ENCODE results near the gene NCBP2.

The NCBP2 gene

DNA sequence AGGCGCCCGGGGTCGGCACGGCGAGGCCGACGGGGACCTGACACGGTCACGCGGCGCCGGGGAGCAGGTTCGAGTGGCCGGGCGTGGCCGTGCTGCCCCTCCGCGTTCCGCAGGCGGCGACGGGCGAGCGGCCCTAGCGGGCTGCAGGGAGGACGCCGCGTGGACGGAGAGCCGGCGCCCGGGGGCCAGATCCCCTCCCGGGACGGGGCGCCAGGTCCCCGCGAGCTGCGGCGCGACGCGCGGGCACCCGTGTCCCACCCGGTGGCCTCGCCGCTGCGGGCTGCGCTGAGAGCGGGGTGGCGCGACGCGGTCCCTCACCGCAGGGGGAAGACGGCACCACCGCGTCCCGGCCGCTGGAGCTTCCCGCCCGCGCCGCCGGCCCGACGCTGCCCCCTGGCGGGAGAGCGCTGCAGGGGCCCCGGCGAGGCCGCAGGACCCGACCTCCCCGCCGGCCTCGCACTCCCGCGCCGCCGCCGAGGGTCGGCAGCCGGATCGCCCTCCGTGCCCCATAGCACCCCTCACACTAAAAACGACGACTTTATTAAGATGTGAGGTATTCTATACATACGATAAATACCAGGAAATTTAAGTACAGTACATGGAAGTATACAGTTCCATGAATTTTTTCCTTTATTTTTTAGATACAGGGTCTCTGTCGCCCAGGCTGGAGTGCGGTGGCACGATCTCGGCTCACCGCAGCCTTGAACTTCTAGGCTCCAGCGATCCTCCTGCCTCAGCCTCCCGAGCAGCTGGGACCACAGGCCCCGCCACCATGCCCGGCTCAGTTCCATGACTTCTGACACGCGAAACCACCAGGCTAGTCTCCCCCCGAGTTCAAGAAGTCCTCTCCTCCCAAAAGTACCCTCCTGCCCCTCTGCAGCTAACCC, 27.6 kb upstream of the NCBP2 start:
- Histone ChIP-seq H3K27me3 (ENCODE audit: insufficient read depth, low read length, poor library complexity) (no peaks in the 10 kb centered on the region), H3K79me2 (ENCODE audit: insufficient read depth, low read length) (no peaks in the 10 kb centered on the region; the same call in 1 of the 2 replicates), H3K9ac (ENCODE audit: low read depth, low read length) (peak overlapping the region; percentile 86), H3K4me2 (ENCODE audit: insufficient read depth, low read length) (peak overlapping the region; percentile 94), H3K4me3 (ENCODE audit: low read depth in 1 of 2, low read length in 2 of 2) (peak overlapping the region; percentile 60 to 77; a peak in 3 of 4 replicates), H4K20me1 (ENCODE audit: insufficient read depth, low read length) (peaks cover 5% of the 10 kb centered on the region; the same call in 1 of the 2 replicates), H3K27ac (ENCODE audit: low read length) (peak overlapping the region; percentile 55), H3K36me3 (ENCODE audit: insufficient read depth, low read length) (peaks cover 17% of the 10 kb centered on the region; the same call in 1 of the 2 replicates), H3K9me3 (ENCODE audit: insufficient read depth, low read length, severe bottlenecking) (no peaks in the 10 kb centered on the region), H3K4me1 (ENCODE audit: insufficient read depth, low read length) (peaks cover 27% of the 10 kb centered on the region), H2AFZ (ENCODE audit: low read depth, low read length) (peak overlapping the region; percentile 90)
- DNase-seq (peak; percentile 72), ATAC-seq (ENCODE audit: insufficient read depth, low read depth) (peak; percentile 76)
- peak; percentile 2 for TF ChIP-seq EZH2 (IDR thresholded peaks at IDR 0.05; ENCODE audit: borderline replicate concordance, low read depth, low read length, severe bottlenecking)
- peak; percentile 84 for TF ChIP-seq CTCF (IDR thresholded peaks at IDR 0.05; ENCODE audit: borderline replicate concordance, extremely low read depth, low read length, poor library complexity, severe bottlenecking)

- peak; percentile 9 for TF ChIP-seq EZH2 (IDR thresholded peaks at IDR 0.05; ENCODE audit: borderline replicate concordance, low read depth, low read length, severe bottlenecking)
- TF ChIP-seq CTCF (IDR thresholded peaks at IDR 0.05; ENCODE audit: borderline replicate concordance, extremely low read depth, low read length, poor library complexity, severe bottlenecking) = no peak
- H3K27ac ChIP-seq (ENCODE audit: low read length) = peak overlapping the region; percentile 55
- H3K9ac ChIP-seq (ENCODE audit: low read depth, low read length) = peak overlapping the region; percentile 86
- no peaks in the 10 kb centered on the region for H3K9me3 ChIP-seq (ENCODE audit: insufficient read depth, low read length, severe bottlenecking)
- H3K4me3 ChIP-seq (ENCODE audit: low read depth in 1 of 2, low read length in 2 of 2) = peak overlapping the region; percentile 60 to 77
- DNase-seq (peak; percentile 54), ATAC-seq (ENCODE audit: insufficient read depth, low read depth) (peak; percentile 49)
- no peaks in the 10 kb centered on the region; the same call in 1 of the 2 replicates for H3K79me2 ChIP-seq (ENCODE audit: insufficient read depth, low read length)
- H3K27me3 ChIP-seq (ENCODE audit: insufficient read depth, low read length, poor library complexity) = no peaks in the 10 kb centered on the region
- H3K36me3 ChIP-seq (ENCODE audit: insufficient read depth, low read length) = peaks cover 17% of the 10 kb centered on the region; the same call in 1 of the 2 replicates
- H3K4me1 ChIP-seq (ENCODE audit: insufficient read depth, low read length) = peaks cover 27% of the 10 kb centered on the region
- peaks cover 5% of the 10 kb centered on the region; the same call in 1 of the 2 replicates for H4K20me1 ChIP-seq (ENCODE audit: insufficient read depth, low read length)
- H2AFZ ChIP-seq (ENCODE audit: low read depth, low read length) = peak overlapping the region; percentile 90
- H3K4me2 ChIP-seq (ENCODE audit: insufficient read depth, low read length) = peak overlapping the region; percentile 94
Observed at GRCh38 chr3:196969134-196969659, 26.9 kb upstream of the NCBP2 start.

DNA sequence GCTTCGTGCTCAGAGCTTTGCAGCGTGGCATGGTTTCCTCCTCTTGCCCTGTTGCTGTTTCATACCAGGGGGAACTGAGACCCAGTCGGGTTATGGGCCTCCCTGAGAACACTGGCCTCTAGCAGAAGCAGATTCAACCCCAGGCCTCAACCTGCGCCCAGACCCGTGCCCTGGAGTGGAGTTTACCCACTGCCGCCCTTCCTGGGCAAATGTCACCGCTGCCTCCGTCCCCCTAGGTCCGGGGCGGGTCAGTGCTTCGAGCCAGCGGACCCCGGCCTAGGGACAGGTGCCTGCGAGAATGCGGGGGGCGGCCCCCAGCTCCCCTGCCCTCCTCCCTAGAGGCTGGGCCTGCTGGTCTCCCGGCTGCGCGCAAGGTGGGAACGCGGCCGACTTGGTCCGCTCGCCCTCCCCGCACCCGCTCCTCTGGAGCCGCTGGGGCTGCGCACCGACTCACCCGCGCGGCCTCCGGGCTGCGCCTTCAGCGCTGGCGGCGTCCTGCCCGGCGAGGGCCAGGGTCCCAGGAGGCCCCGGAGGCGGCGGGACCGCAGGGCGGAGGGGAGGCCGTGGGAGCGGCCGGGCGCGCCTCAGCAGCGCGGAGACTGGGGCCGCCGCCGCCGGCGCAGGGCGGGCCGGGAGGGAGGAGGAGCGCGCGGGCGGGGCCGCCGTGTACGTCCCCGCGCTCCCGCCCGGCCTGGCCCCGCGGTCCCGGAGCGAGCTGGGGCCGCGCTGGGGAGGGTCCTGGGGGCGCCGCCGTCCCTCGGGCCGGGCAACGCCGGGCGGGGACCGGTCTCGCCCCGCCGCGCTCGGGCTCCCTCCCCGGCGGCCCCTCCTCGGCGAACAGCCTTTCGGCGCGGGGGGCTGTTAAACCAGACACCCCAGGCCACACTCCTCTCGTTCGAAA, 26.2 kb upstream of the NCBP2 start, which contains the start of gene PIGZ:
Gene PIGZ, minus strand, starts transcription at position 601 of the 901 bp plus-strand sequence. CDS start 16,802 bp downstream, outside the sequence.
- H3K79me2 ChIP-seq (ENCODE audit: insufficient read depth, low read length) = no peaks in the 10 kb centered on the region; the same call in 1 of the 2 replicates
- no peaks in the 10 kb centered on the region for H3K27me3 ChIP-seq (ENCODE audit: insufficient read depth, low read length, poor library complexity)
- peaks cover 17% of the 10 kb centered on the region; the same call in 1 of the 2 replicates for H3K36me3 ChIP-seq (ENCODE audit: insufficient read depth, low read length)
- peak within 1 kb of the TSS; percentile 60 to 77 for H3K4me3 ChIP-seq (ENCODE audit: low read depth in 1 of 2, low read length in 2 of 2)
- peak within 1 kb of the TSS; percentile 86 for H3K9ac ChIP-seq (ENCODE audit: low read depth, low read length)
- H3K27ac ChIP-seq (ENCODE audit: low read length) = peak within 1 kb of the TSS; percentile 55
- H2AFZ ChIP-seq (ENCODE audit: low read depth, low read length) = peak within 1 kb of the TSS; percentile 90
- H3K4me1 ChIP-seq (ENCODE audit: insufficient read depth, low read length) = peaks cover 27% of the 10 kb centered on the region
- DNase-seq (peak; percentile 54), ATAC-seq (ENCODE audit: insufficient read depth, low read depth) (peak; percentile 79)
- peaks cover 5% of the 10 kb centered on the region; the same call in 1 of the 2 replicates for H4K20me1 ChIP-seq (ENCODE audit: insufficient read depth, low read length)
- H3K4me2 ChIP-seq (ENCODE audit: insufficient read depth, low read length) = peak within 1 kb of the TSS; percentile 94
- H3K9me3 ChIP-seq (ENCODE audit: insufficient read depth, low read length, severe bottlenecking) = no peaks in the 10 kb centered on the region
- no peak for TF ChIP-seq EZH2 (IDR thresholded peaks at IDR 0.05; ENCODE audit: borderline replicate concordance, low read depth, low read length, severe bottlenecking)
- no peak for TF ChIP-seq CTCF (IDR thresholded peaks at IDR 0.05; ENCODE audit: borderline replicate concordance, extremely low read depth, low read length, poor library complexity, severe bottlenecking)
